Measurements from ENCODE around the gene UBL7. TPM values are rescaled to one million over a fixed set of nuclear protein-coding genes. Genes with fewer than 3 reads are reported as not detected.

Gene UBL7
- total RNA-seq, 2 experiments from 2014 or later: 29.5 to 44.1 TPM

GRCh38 chr15:74409225-74409624, 51.7 kb downstream of the UBL7 start:
- Histone ChIP-seq H2AFZ (ENCODE audit: low read length) (no peak overlapping the region), H3K9me2 (ENCODE audit: insufficient read depth, low read length) (no peaks in the 10 kb centered on the region), H3K79me2 (ENCODE audit: insufficient read depth, low read depth, low read length) (no peaks in the 10 kb centered on the region), H3K27ac (ENCODE audit: low read depth, low read length, poor library complexity, severe bottlenecking) (no peak overlapping the region), H3K4me2 (ENCODE audit: low read length) (no peak overlapping the region), H4K20me1 (ENCODE audit: insufficient read depth, low read length) (no peaks in the 10 kb centered on the region), H3K9me3 (ENCODE audit: low read length) (no peaks in the 10 kb centered on the region), H3K36me3 (ENCODE audit: insufficient read depth, low read length) (no peaks in the 10 kb centered on the region), H3K4me1 (ENCODE audit: insufficient read depth, low read length, poor library complexity, severe bottlenecking) (peaks cover 5% of the 10 kb centered on the region), H3K4me3 (ENCODE audit: low read depth, low read length, poor library complexity, severe bottlenecking) (no peak overlapping the region)
- intact Hi-C loops (cut with micrococcal nuclease; ENCODE audit: unreplicated experiment): no loop called here
- no TSS peak for BruUV-seq (replicated peaks)
- TF ChIP-seq EZH2phosphoT487 (IDR thresholded peaks at IDR 0.05; ENCODE audit: borderline replicate concordance, low read depth, low read length): no peak
- TF ChIP-seq CTCF (conservative IDR thresholded peaks at IDR 0.05; ENCODE audit: low read length): no peak
- ChIA-PET POLR2A (no interaction called here), CTCF (ENCODE audit: unreplicated experiment) (no interaction called here)
- DNase-seq (ENCODE audit: low spot score): no peak

GRCh38 chr15:74408815-74409214, 52.1 kb downstream of the UBL7 start:
- Histone ChIP-seq H3K4me1 (ENCODE audit: insufficient read depth, low read length, poor library complexity, severe bottlenecking) (peaks cover 9% of the 10 kb centered on the region), H3K9me3 (ENCODE audit: low read length) (no peaks in the 10 kb centered on the region), H3K4me3 (ENCODE audit: low read depth, low read length, poor library complexity, severe bottlenecking) (no peak overlapping the region), H3K9me2 (ENCODE audit: insufficient read depth, low read length) (no peaks in the 10 kb centered on the region), H3K36me3 (ENCODE audit: insufficient read depth, low read length) (no peaks in the 10 kb centered on the region), H3K4me2 (ENCODE audit: low read length) (no peak overlapping the region), H3K27ac (ENCODE audit: low read depth, low read length, poor library complexity, severe bottlenecking) (no peak overlapping the region), H3K79me2 (ENCODE audit: insufficient read depth, low read depth, low read length) (no peaks in the 10 kb centered on the region), H2AFZ (ENCODE audit: low read length) (no peak overlapping the region), H4K20me1 (ENCODE audit: insufficient read depth, low read length) (no peaks in the 10 kb centered on the region)
- intact Hi-C loops (cut with micrococcal nuclease; ENCODE audit: unreplicated experiment): no loop called here
- no peak for TF ChIP-seq CTCF (conservative IDR thresholded peaks at IDR 0.05; ENCODE audit: low read length)
- no peak for TF ChIP-seq EZH2phosphoT487 (IDR thresholded peaks at IDR 0.05; ENCODE audit: borderline replicate concordance, low read depth, low read length)
- CTCF ChIA-PET (ENCODE audit: unreplicated experiment): no interaction called here
- DNase-seq (ENCODE audit: low spot score): no peak
- BruUV-seq (replicated peaks): no TSS peak
- POLR2A ChIA-PET: no interaction called here

GRCh38 chr15:74408385-74408784, 52.6 kb downstream of the UBL7 start:
- no peak overlapping the region for H3K27ac ChIP-seq (ENCODE audit: low read depth, low read length, poor library complexity, severe bottlenecking)
- POLR2A ChIA-PET: no interaction called here
- no TSS peak for BruUV-seq (replicated peaks)
- peaks cover 13% of the 10 kb centered on the region for H3K4me1 ChIP-seq (ENCODE audit: insufficient read depth, low read length, poor library complexity, severe bottlenecking)
- H3K4me2 ChIP-seq (ENCODE audit: low read length): no peak overlapping the region
- H3K79me2 ChIP-seq (ENCODE audit: insufficient read depth, low read depth, low read length): no peaks in the 10 kb centered on the region
- H2AFZ ChIP-seq (ENCODE audit: low read length): no peak overlapping the region
- no peaks in the 10 kb centered on the region for H3K36me3 ChIP-seq (ENCODE audit: insufficient read depth, low read length)
- CTCF ChIA-PET (ENCODE audit: unreplicated experiment): no interaction called here
- no peaks in the 10 kb centered on the region for H3K9me3 ChIP-seq (ENCODE audit: low read length)
- H4K20me1 ChIP-seq (ENCODE audit: insufficient read depth, low read length): no peaks in the 10 kb centered on the region
- TF ChIP-seq CTCF (conservative IDR thresholded peaks at IDR 0.05; ENCODE audit: low read length) (no peak), EZH2phosphoT487 (IDR thresholded peaks at IDR 0.05; ENCODE audit: borderline replicate concordance, low read depth, low read length) (no peak)
- no peak for DNase-seq (ENCODE audit: low spot score)
- intact Hi-C loops (cut with micrococcal nuclease; ENCODE audit: unreplicated experiment): no loop called here
- H3K4me3 ChIP-seq (ENCODE audit: low read depth, low read length, poor library complexity, severe bottlenecking): no peak overlapping the region
- no peaks in the 10 kb centered on the region for H3K9me2 ChIP-seq (ENCODE audit: insufficient read depth, low read length)
